Nephron progenitor cell (in vitro differentiated cells): Measurements from ENCODE around the gene ALG14.
"Not testable (repeated sequence)": the region's sequence is repeated elsewhere in the genome, so short reads cannot be mapped to it uniquely, and the experiment has no call there.

Experiments used
- DNase-seq: peaks from one replicate; pipeline ENCODE4 v3.0.0; 2021
- H3K27ac Mint-ChIP-seq: 2 replicates; pipeline ENCODE4 v1.8.0; 2021; ENCODE audit warnings: mild to moderate bottlenecking, moderate library complexity, mixed read lengths
- H3K27me3 Mint-ChIP-seq: 2 replicates; pipeline ENCODE4 v1.8.0; 2021; ENCODE audit warnings: mild to moderate bottlenecking, low read depth, mixed read lengths; ENCODE audit not compliant: poor library complexity
- H3K36me3 Mint-ChIP-seq: 2 replicates; pipeline ENCODE4 v1.8.0; 2021; ENCODE audit warnings: low read depth, mixed read lengths
- H3K4me1 Mint-ChIP-seq: 2 replicates; pipeline ENCODE4 v1.8.0; 2021; ENCODE audit warnings: mixed read lengths
- H3K4me3 Mint-ChIP-seq: 2 replicates; pipeline ENCODE4 v1.8.0; 2021; ENCODE audit warnings: mild to moderate bottlenecking, moderate library complexity, mixed read lengths
- H3K9me3 Mint-ChIP-seq: 2 replicates; pipeline ENCODE4 v1.8.0; 2021; ENCODE audit warnings: mild to moderate bottlenecking, moderate library complexity, mixed read lengths
- CTCF ChIP-seq: fragments of 200-600 bp; sonication (generic); IDR thresholded peaks from 2 replicates; pipeline ENCODE4 v1.5.0; 2021; ENCODE audit warnings: antibody characterized with exemption

ALG14 gene

GRCh38 chr1:95061445-95062006, 11.2 kb downstream of the ALG14 start:
- Mint-ChIP-seq H3K9me3 (no peaks in the 10 kb centered on the region), H3K27ac (no peak overlapping the region), H3K4me3 (no peak overlapping the region), H3K4me1 (no peaks in the 10 kb centered on the region), H3K36me3 (peaks cover 47% of the 10 kb centered on the region), H3K27me3 (no peaks in the 10 kb centered on the region)
- no peak for DNase-seq
- TF ChIP-seq CTCF: no peak

- Mint-ChIP-seq H3K9me3 (peaks cover 4% of the 10 kb centered on the region), H3K27me3 (no peaks in the 10 kb centered on the region), H3K27ac (no peak overlapping the region), H3K4me1 (no peaks in the 10 kb centered on the region), H3K4me3 (no peak overlapping the region), H3K36me3 (peaks cover 44% of the 10 kb centered on the region)
- no peak for DNase-seq
- TF ChIP-seq CTCF: no peak
Observed at GRCh38 chr1:95058974-95059373, 13.8 kb downstream of the ALG14 start.

GRCh38 chr1:95057351-95057750, 15.4 kb downstream of the ALG14 start:
- no peak overlapping the region for H3K27ac Mint-ChIP-seq
- DNase-seq: no peak
- H3K27me3 Mint-ChIP-seq: no peaks in the 10 kb centered on the region
- peaks cover 28% of the 10 kb centered on the region for H3K36me3 Mint-ChIP-seq
- no peak for TF ChIP-seq CTCF
- no peak overlapping the region for H3K4me3 Mint-ChIP-seq
- H3K9me3 Mint-ChIP-seq: peaks cover 4% of the 10 kb centered on the region
- H3K4me1 Mint-ChIP-seq: no peaks in the 10 kb centered on the region

GRCh38 chr1:95049935-95050334, 22.8 kb downstream of the ALG14 start:
- no peaks in the 10 kb centered on the region for H3K9me3 Mint-ChIP-seq
- H3K27ac Mint-ChIP-seq: no peak overlapping the region
- no peak for TF ChIP-seq CTCF
- no peak for DNase-seq
- H3K27me3 Mint-ChIP-seq: no peaks in the 10 kb centered on the region
- H3K36me3 Mint-ChIP-seq: peaks cover under 1% of the 10 kb centered on the region
- H3K4me3 Mint-ChIP-seq: no peak overlapping the region
- no peaks in the 10 kb centered on the region for H3K4me1 Mint-ChIP-seq

GRCh38 chr1:95048317-95048716, 24.4 kb downstream of the ALG14 start:
- H3K27me3 Mint-ChIP-seq: no peaks in the 10 kb centered on the region
- H3K4me3 Mint-ChIP-seq: no peak overlapping the region
- no peak overlapping the region for H3K27ac Mint-ChIP-seq
- no peak for DNase-seq
- no peaks in the 10 kb centered on the region for H3K9me3 Mint-ChIP-seq
- no peak for TF ChIP-seq CTCF
- no peaks in the 10 kb centered on the region for H3K36me3 Mint-ChIP-seq
- H3K4me1 Mint-ChIP-seq: no peaks in the 10 kb centered on the region

GRCh38 chr1:95047624-95048023, 25.1 kb downstream of the ALG14 start:
- H3K9me3 Mint-ChIP-seq, H3K36me3 Mint-ChIP-seq, H3K4me1 Mint-ChIP-seq, H3K4me3 Mint-ChIP-seq, H3K27me3 Mint-ChIP-seq, DNase-seq, H3K27ac Mint-ChIP-seq: not testable (repeated sequence)
